ENCODE measurements around the gene CNTN6. TPM values are rescaled to one million over a fixed set of nuclear protein-coding genes. Genes with fewer than 3 reads are reported as not detected.

CNTN6 gene
- total RNA-seq (under 1 TPM in 2 of 10 donors, not detected in 8; 0.11 to 0.22 TPM), polyA plus RNA-seq (under 1 TPM in 1 of 2 donors, not detected in 1; 0.01 TPM)
- long read RNA-seq, donor 1, result 0 reads
- long read RNA-seq, donor 2, result 0 reads
- long read RNA-seq, donor 3, result 0 reads

- Histone ChIP-seq H3K27me3 (peaks cover 0 to 28% (median 0%) of the 10 kb centered on the region in 7 donors), H3K4me1 (no peaks in the 10 kb centered on the region), H3K27ac (no peak within 1 kb of the TSS), H3K9me3 (peaks cover 0 to 8% (median 0%) of the 10 kb centered on the region in 11 donors), H3K36me3 (no peaks in the 10 kb centered on the region), H3K4me3 (no peak within 1 kb of the TSS)
- DNase-seq, result no peak
- intact Hi-C loops (cut with DNase I), result no loop called here
- ATAC-seq, result no peak
- 17 to 18% methylated on average over 7 of the region's 7 CpGs for WGBS, 2 donors
- TF ChIP-seq CTCF (IDR thresholded peaks at IDR 0.05), result no peak
Observed at GRCh38 chr3:1092771-1093170, at the start of gene CNTN6. Gene CNTN6 (plus strand): TSS chr3:1093024. CDS start chr3:1148009, 54,985 bp downstream.

GRCh38 chr3:1048558-1048957 is 44.3 kb upstream of the CNTN6 start:
- Histone ChIP-seq H3K4me1 (no peaks in the 10 kb centered on the region), H3K4me3 (no peak overlapping the region), H3K27ac (no peak overlapping the region), H3K36me3 (no peaks in the 10 kb centered on the region), H3K9me3 (peaks cover 0 to 20% (median 6%) of the 10 kb centered on the region in 11 donors), H3K27me3 (no peaks in the 10 kb centered on the region)
- no peak for DNase-seq
- 70 to 72% methylated on average over 2 of the region's 2 CpGs for WGBS, 2 donors
- intact Hi-C loops (cut with DNase I), result no loop called here
- ATAC-seq, result no peak
- no peak for TF ChIP-seq CTCF (IDR thresholded peaks at IDR 0.05)

- DNase-seq, result no peak
- no peaks in the 10 kb centered on the region for H3K36me3 ChIP-seq
- H3K27me3 ChIP-seq, result no peaks in the 10 kb centered on the region
- H3K4me1 ChIP-seq, result peaks cover 0 to 10% (median 0%) of the 10 kb centered on the region in 9 donors
- WGBS, 2 donors, result 87 to 92% methylated on average over 3 of the region's 3 CpGs
- H3K27ac ChIP-seq, result no peak overlapping the region
- intact Hi-C loops (cut with DNase I), result no loop called here
- TF ChIP-seq CTCF (IDR thresholded peaks at IDR 0.05), result no peak
- ATAC-seq, result no peak
- H3K4me3 ChIP-seq, result no peak overlapping the region
- H3K9me3 ChIP-seq, result peaks cover 0 to 3% (median 0%) of the 10 kb centered on the region in 11 donors
Observed at GRCh38 chr3:1055870-1056269, 37.0 kb upstream of the CNTN6 start.

- TF ChIP-seq CTCF (IDR thresholded peaks at IDR 0.05), result no peak
- intact Hi-C loops (cut with DNase I), result no loop called here
Observed at GRCh38 chr3:1056744-1057143, 36.1 kb upstream of the CNTN6 start.

More at GRCh38 chr3:1056744-1057143, 36.1 kb upstream of the CNTN6 start:
- Histone ChIP-seq H3K36me3 (no peaks in the 10 kb centered on the region), H3K9me3 (peaks cover 0 to 3% (median 0%) of the 10 kb centered on the region in 11 donors), H3K27me3 (no peaks in the 10 kb centered on the region), H3K4me1 (peaks cover 0 to 10% (median 0%) of the 10 kb centered on the region in 9 donors), H3K4me3 (peak overlapping the region in 6 of 10 donors; percentile 1 to 33 (median 18)), H3K27ac (no peak overlapping the region)
- ATAC-seq (no peak), DNase-seq (no peak)

Measured in heart right ventricle (tissue), 16 donors.